OCI-LY1 (cell line): Measurements from ENCODE around the gene COL9A1.

ENCODE experiments used
- H2AFZ ChIP-seq: fragments of 200-600 bp; sonication (generic), shearing (Covaris generic); 2 replicates; pipeline ENCODE4 v1.6.0; 2014; ENCODE audit warnings: antibody characterized with exemption, mild to moderate bottlenecking, low read length
- H3F3A ChIP-seq: fragments of 200-600 bp; sonication (generic), shearing (Covaris generic); 2 replicates; pipeline ENCODE4 v1.6.0; 2014; ENCODE audit warnings: mild to moderate bottlenecking, antibody characterized with exemption, low read length, moderate library complexity; ENCODE audit not compliant: insufficient read depth
- H3K27ac ChIP-seq: fragments of 200-600 bp; sonication (generic); 2 replicates; pipeline ENCODE4 v1.5.1; 2014; ENCODE audit warnings: low read length, mixed run types, mild to moderate bottlenecking, low read depth; ENCODE audit not compliant: poor library complexity, severe bottlenecking
- H3K27me3 ChIP-seq: fragments of 200-600 bp; sonication (generic); 2 replicates; pipeline ENCODE4 v1.6.0; 2014; ENCODE audit warnings: antibody characterized with exemption, mild to moderate bottlenecking, low read length, moderate library complexity; ENCODE audit not compliant: insufficient read depth
- H3K36me3 ChIP-seq: fragments of 200-600 bp; sonication (generic); 2 replicates; pipeline ENCODE4 v1.6.1; 2014; ENCODE audit warnings: mild to moderate bottlenecking, antibody characterized with exemption, low read length, moderate library complexity, mixed read lengths; ENCODE audit not compliant: insufficient read depth
- H3K4me1 ChIP-seq: fragments of 200-600 bp; sonication (generic); 2 replicates; pipeline ENCODE4 v1.5.1; 2014; ENCODE audit warnings: mild to moderate bottlenecking, low read length, moderate library complexity; ENCODE audit not compliant: insufficient read depth, severe bottlenecking
- H3K4me2 ChIP-seq: fragments of 200-600 bp; sonication (generic), shearing (Covaris generic); 2 replicates; pipeline ENCODE4 v1.6.1; 2014; ENCODE audit warnings: low read length
- H3K4me3 ChIP-seq: fragments of 200-600 bp; sonication (generic); 2 replicates; pipeline ENCODE4 v1.5.1; 2014; ENCODE audit warnings: low read length, low read depth, mild to moderate bottlenecking, mixed read lengths; ENCODE audit not compliant: poor library complexity, severe bottlenecking
- H3K79me2 ChIP-seq: fragments of 200-600 bp; shearing (Covaris generic); 2 replicates; pipeline ENCODE4 v1.6.1; 2016; ENCODE audit warnings: mixed run types, low read length, mixed read lengths; ENCODE audit not compliant: insufficient read depth
- H3K9ac ChIP-seq: fragments of 200-600 bp; sonication (generic), shearing (Covaris generic); 2 replicates; pipeline ENCODE4 v1.6.1; 2014; ENCODE audit warnings: mild to moderate bottlenecking, low read length, mixed read lengths
- H3K9me2 ChIP-seq: fragments of 200-600 bp; sonication (generic), shearing (Covaris generic); 2 replicates; pipeline ENCODE4 v1.6.1; 2014; ENCODE audit warnings: low read depth, mild to moderate bottlenecking, low read length, mixed read lengths
- H3K9me3 ChIP-seq: fragments of 200-600 bp; shearing (Covaris generic); 2 replicates; pipeline ENCODE4 v1.6.1; 2014; ENCODE audit warnings: low read length, mixed read lengths
- H4K20me1 ChIP-seq: fragments of 200-600 bp; sonication (generic), shearing (Covaris generic); 2 replicates; pipeline ENCODE4 v1.6.0; 2016; ENCODE audit warnings: mild to moderate bottlenecking, low read length; ENCODE audit not compliant: insufficient read depth
- CTCF ChIP-seq: fragments of 200-600 bp; sonication (generic), shearing (Covaris generic); IDR thresholded peaks from 2 replicates; pipeline ENCODE4 v1.5.1; 2017; ENCODE audit warnings: mild to moderate bottlenecking, antibody characterized with exemption, low read length, moderate library complexity, mixed read lengths
- EZH2 ChIP-seq: fragments of 200-600 bp; sonication (generic), shearing (Covaris generic); IDR thresholded peaks from 2 replicates; pipeline ENCODE4 v1.8.0; 2017; ENCODE audit warnings: borderline replicate concordance, mixed run types, mild to moderate bottlenecking, antibody characterized with exemption, low read length, moderate library complexity, mixed read lengths

The COL9A1 gene

GRCh38 chr6:70198785-70199184 is 104.1 kb downstream of the COL9A1 start:
- H3K27me3 ChIP-seq: no peaks in the 10 kb centered on the region
- H2AFZ ChIP-seq: no peak overlapping the region
- H3K4me1 ChIP-seq: no peaks in the 10 kb centered on the region
- no peaks in the 10 kb centered on the region for H3K9me3 ChIP-seq
- H3F3A ChIP-seq: no peaks in the 10 kb centered on the region
- H4K20me1 ChIP-seq: no peaks in the 10 kb centered on the region
- no peaks in the 10 kb centered on the region for H3K36me3 ChIP-seq
- H3K4me3 ChIP-seq: no peak overlapping the region
- no peak overlapping the region for H3K27ac ChIP-seq
- H3K4me2 ChIP-seq: no peak overlapping the region
- H3K79me2 ChIP-seq: no peaks in the 10 kb centered on the region
- no peak for TF ChIP-seq EZH2
- TF ChIP-seq CTCF: no peak
- H3K9me2 ChIP-seq: no peaks in the 10 kb centered on the region
- no peak overlapping the region for H3K9ac ChIP-seq

GRCh38 chr6:70196531-70196930 is 106.4 kb downstream of the COL9A1 start:
- Histone ChIP-seq H3K4me1 (no peaks in the 10 kb centered on the region), H3K9me2 (no peaks in the 10 kb centered on the region), H4K20me1 (no peaks in the 10 kb centered on the region), H3K4me3 (no peak overlapping the region), H3K27me3 (no peaks in the 10 kb centered on the region), H3K27ac (no peak overlapping the region), H3K79me2 (no peaks in the 10 kb centered on the region), H2AFZ (no peak overlapping the region), H3K4me2 (no peak overlapping the region), H3K9me3 (no peaks in the 10 kb centered on the region), H3K9ac (no peak overlapping the region), H3F3A (no peaks in the 10 kb centered on the region), H3K36me3 (no peaks in the 10 kb centered on the region)
- no peak for TF ChIP-seq EZH2
- TF ChIP-seq CTCF: no peak

- Histone ChIP-seq H3K27me3 (no peaks in the 10 kb centered on the region), H3K9me3 (no peaks in the 10 kb centered on the region), H3K27ac (no peak overlapping the region), H3K4me2 (no peak overlapping the region), H3K9ac (no peak overlapping the region), H4K20me1 (no peaks in the 10 kb centered on the region), H3K36me3 (no peaks in the 10 kb centered on the region), H2AFZ (no peak overlapping the region), H3K79me2 (no peaks in the 10 kb centered on the region), H3K4me1 (no peaks in the 10 kb centered on the region), H3F3A (no peaks in the 10 kb centered on the region), H3K4me3 (no peak overlapping the region), H3K9me2 (no peaks in the 10 kb centered on the region)
- no peak for TF ChIP-seq CTCF
- TF ChIP-seq EZH2: no peak
Observed at GRCh38 chr6:70194421-70194820, 108.5 kb downstream of the COL9A1 start.
